Measurements from ENCODE around the gene EPHB1. TPM values are rescaled to one million over a fixed set of nuclear protein-coding genes. Genes with fewer than 3 reads are reported as not detected.

The EPHB1 gene
- total and polyA plus RNA-seq, 8 donors = 0.02 to 1.4 (median 0.43) TPM

DNA sequence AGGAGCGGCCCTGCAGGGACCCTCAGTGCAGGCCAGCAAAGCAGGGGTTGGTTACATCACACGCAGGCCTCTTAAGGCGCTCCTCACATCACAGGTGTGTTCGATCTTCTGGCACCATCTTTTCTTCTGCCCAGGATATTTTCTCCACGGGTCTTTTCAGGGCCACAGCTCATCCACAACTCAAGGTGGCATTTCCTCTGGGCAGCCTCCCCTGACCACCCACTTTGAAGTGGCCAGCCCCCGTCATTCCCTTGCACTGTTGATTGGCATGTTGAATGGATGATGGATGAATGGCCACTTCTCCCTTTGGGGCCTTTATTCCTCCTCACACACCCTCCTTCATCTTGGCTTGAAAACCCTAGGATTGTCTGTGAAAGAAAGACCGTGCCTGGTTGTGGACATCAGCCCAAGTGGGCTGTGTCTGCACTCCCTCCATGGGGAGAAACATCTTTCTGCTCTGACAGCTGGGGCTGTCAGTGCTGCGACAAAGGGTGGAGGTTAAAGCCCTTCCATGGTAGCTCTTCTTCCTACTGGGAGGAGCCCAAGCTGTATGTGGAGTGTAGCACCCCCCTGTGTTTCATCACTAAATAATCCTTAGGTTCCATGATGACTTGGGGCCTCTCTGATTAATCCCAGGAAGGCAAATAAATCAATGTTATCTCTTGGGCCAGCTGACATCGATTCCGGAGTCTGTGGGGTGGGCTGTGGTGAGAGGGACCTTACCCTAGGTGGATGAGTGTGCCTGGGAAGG lies 102.5 kb downstream of the EPHB1 start:
- H3K27ac ChIP-seq = no peak overlapping the region
- TF ChIP-seq, protein P1, sequence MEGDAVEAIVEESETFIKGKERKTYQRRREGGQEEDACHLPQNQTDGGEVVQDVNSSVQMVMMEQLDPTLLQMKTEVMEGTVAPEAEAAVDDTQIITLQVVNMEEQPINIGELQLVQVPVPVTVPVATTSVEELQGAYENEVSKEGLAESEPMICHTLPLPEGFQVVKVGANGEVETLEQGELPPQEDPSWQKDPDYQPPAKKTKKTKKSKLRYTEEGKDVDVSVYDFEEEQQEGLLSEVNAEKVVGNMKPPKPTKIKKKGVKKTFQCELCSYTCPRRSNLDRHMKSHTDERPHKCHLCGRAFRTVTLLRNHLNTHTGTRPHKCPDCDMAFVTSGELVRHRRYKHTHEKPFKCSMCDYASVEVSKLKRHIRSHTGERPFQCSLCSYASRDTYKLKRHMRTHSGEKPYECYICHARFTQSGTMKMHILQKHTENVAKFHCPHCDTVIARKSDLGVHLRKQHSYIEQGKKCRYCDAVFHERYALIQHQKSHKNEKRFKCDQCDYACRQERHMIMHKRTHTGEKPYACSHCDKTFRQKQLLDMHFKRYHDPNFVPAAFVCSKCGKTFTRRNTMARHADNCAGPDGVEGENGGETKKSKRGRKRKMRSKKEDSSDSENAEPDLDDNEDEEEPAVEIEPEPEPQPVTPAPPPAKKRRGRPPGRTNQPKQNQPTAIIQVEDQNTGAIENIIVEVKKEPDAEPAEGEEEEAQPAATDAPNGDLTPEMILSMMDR (IDR thresholded peaks at IDR 0.05) = no peak
- no peak overlapping the region for H3K4me3 ChIP-seq
- no peaks in the 10 kb centered on the region for H3K36me3 ChIP-seq
- H3K27me3 ChIP-seq = no peaks in the 10 kb centered on the region
- no peaks in the 10 kb centered on the region for H3K4me1 ChIP-seq
- no peak for DNase-seq
- no peak for ATAC-seq
- intact Hi-C loops (cut with DNase I) = no loop called here
- no peak for FAIRE-seq
- H3K9me3 ChIP-seq = no peaks in the 10 kb centered on the region
- WGBS, 2 donors = 76 to 83% methylated on average over 10 of the region's 10 CpGs

GRCh38 chr3:134898181-134898754 lies 103.2 kb downstream of the EPHB1 start:
- intact Hi-C loops (cut with DNase I) = no loop called here
- TF ChIP-seq, protein P1 (IDR thresholded peaks at IDR 0.05) = no peak
- no peaks in the 10 kb centered on the region for H3K27me3 ChIP-seq
- 82 to 87% methylated on average over 7 of the region's 7 CpGs for WGBS, 2 donors
- H3K36me3 ChIP-seq = no peaks in the 10 kb centered on the region
- H3K4me3 ChIP-seq = no peak overlapping the region
- no peaks in the 10 kb centered on the region for H3K9me3 ChIP-seq
- ATAC-seq (no peak), DNase-seq (no peak), FAIRE-seq (no peak)
- no peaks in the 10 kb centered on the region for H3K4me1 ChIP-seq
- H3K27ac ChIP-seq = no peak overlapping the region

- DNase-seq (no peak), ATAC-seq (no peak), FAIRE-seq (no peak)
- Histone ChIP-seq H3K27ac (no peak overlapping the region), H3K27me3 (no peaks in the 10 kb centered on the region), H3K4me3 (no peak overlapping the region), H3K36me3 (no peaks in the 10 kb centered on the region), H3K4me1 (peaks cover 0 to 4% (median 0%) of the 10 kb centered on the region in 3 donors), H3K9me3 (no peaks in the 10 kb centered on the region)
- intact Hi-C loops (cut with DNase I) = no loop called here
- TF ChIP-seq, protein P1 (IDR thresholded peaks at IDR 0.05) = no peak
- 90 to 97% methylated on average over 1 of the region's 1 CpG for WGBS, 2 donors
Measured at GRCh38 chr3:134899786-134900185, 104.7 kb downstream of the EPHB1 start.

- no peak for ATAC-seq
- peaks cover 0 to 4% (median 0%) of the 10 kb centered on the region in 3 donors for H3K4me1 ChIP-seq
- no peak for FAIRE-seq
- no peak overlapping the region for H3K4me3 ChIP-seq
- no peak overlapping the region for H3K27ac ChIP-seq
- no peaks in the 10 kb centered on the region for H3K9me3 ChIP-seq
- 82 to 92% methylated on average over 1 of the region's 1 CpG for WGBS, 2 donors
- no peaks in the 10 kb centered on the region for H3K36me3 ChIP-seq
- H3K27me3 ChIP-seq = no peaks in the 10 kb centered on the region
- TF ChIP-seq, protein P1 (IDR thresholded peaks at IDR 0.05) = no peak
- DNase-seq = no peak
- intact Hi-C loops (cut with DNase I) = no loop called here
Measured at GRCh38 chr3:134900482-134900881, 105.4 kb downstream of the EPHB1 start.

GRCh38 chr3:134901461-134901860 lies 106.4 kb downstream of the EPHB1 start:
- FAIRE-seq (no peak), ATAC-seq (no peak), DNase-seq (no peak)
- TF ChIP-seq, protein P1 (IDR thresholded peaks at IDR 0.05) = no peak
- H3K27ac ChIP-seq = no peak overlapping the region
- intact Hi-C loops (cut with DNase I) = no loop called here
- no peak overlapping the region for H3K4me3 ChIP-seq
- no peaks in the 10 kb centered on the region for H3K27me3 ChIP-seq
- no peaks in the 10 kb centered on the region for H3K9me3 ChIP-seq
- WGBS, 2 donors = 79 to 98% methylated on average over 2 of the region's 2 CpGs
- peaks cover 0 to 4% (median 0%) of the 10 kb centered on the region in 3 donors for H3K4me1 ChIP-seq
- H3K36me3 ChIP-seq = no peaks in the 10 kb centered on the region
